Measurements from ENCODE around the gene NTNG1.
"Not testable (repeated sequence)": the region's sequence is repeated elsewhere in the genome, so short reads cannot be mapped to it uniquely, and the experiment has no call there.

NTNG1 gene

DNA sequence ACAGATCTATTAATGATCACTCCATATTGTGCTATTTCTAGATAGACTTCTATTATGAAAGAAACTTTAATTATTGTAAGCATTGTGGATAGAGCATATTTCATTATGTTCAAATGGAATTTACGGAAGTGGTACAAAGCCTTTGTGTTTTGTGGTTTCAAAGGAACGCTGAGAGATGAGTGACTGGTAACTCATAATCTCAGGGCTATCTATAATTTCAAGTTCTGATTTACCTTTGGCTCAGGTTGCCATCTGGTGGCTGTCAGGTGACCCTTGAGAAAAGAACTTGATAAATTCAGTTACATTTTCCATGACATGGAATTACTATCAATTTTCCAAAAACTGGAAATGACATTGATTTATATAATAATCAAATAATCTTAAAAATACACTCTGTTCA lies 12.2 kb downstream of the NTNG1 start:
- ChIA-PET CTCF (no interaction called here), POLR2A (no interaction called here)
- Histone ChIP-seq H3K27me3 (replicated peaks in 2 of 5; ENCODE audit: control insufficient read depth in 4 of 5, insufficient read depth in 5 of 5, low read length in 4 of 5) (peaks cover 0 to 5% (median 3%) of the 10 kb centered on the region in 5 experiments), H3K4me3 (ENCODE audit: control insufficient read depth in 1 of 7, extremely low read depth in 1 of 7, insufficient read depth in 4 of 7, low read depth in 2 of 7, low read length in 6 of 7) (no peak overlapping the region), H3K4me1 (ENCODE audit: control extremely low read depth in 1 of 4, control insufficient read depth in 4 of 4, insufficient read depth in 4 of 4, low read length in 3 of 4) (no peaks in the 10 kb centered on the region), H3K9me3 (ENCODE audit: control extremely low read depth in 1 of 5, control insufficient read depth in 4 of 5, insufficient read depth in 2 of 5, low read depth in 1 of 5, low read length in 4 of 5) (no peaks in the 10 kb centered on the region), H3K27ac (ENCODE audit: insufficient read depth in 1 of 2, low read depth in 1 of 2, low read length in 2 of 2, poor library complexity in 1 of 2, severe bottlenecking in 2 of 2) (no peak overlapping the region), H3K36me3 (ENCODE audit: control insufficient read depth in 4 of 4, insufficient read depth in 4 of 4, low read length in 3 of 4) (no peaks in the 10 kb centered on the region)
- DNase-seq: peak in 2 of 3 donors; percentile 2 to 17
- 100% methylated on average over 2 of the region's 2 CpGs for WGBS (ENCODE audit: insufficient coverage)

GRCh38 chr1:107158496-107158895 lies 17.7 kb downstream of the NTNG1 start:
- Histone ChIP-seq H3K4me3 (ENCODE audit: control insufficient read depth in 1 of 7, extremely low read depth in 1 of 7, insufficient read depth in 4 of 7, low read depth in 2 of 7, low read length in 6 of 7) (no peak overlapping the region), H3K9me3 (ENCODE audit: control extremely low read depth in 1 of 5, control insufficient read depth in 4 of 5, insufficient read depth in 2 of 5, low read depth in 1 of 5, low read length in 4 of 5) (no peaks in the 10 kb centered on the region), H3K27me3 (replicated peaks in 2 of 5; ENCODE audit: control insufficient read depth in 4 of 5, insufficient read depth in 5 of 5, low read length in 4 of 5) (peaks cover 0 to 3% (median 0%) of the 10 kb centered on the region in 5 experiments), H3K36me3 (ENCODE audit: control insufficient read depth in 4 of 4, insufficient read depth in 4 of 4, low read length in 3 of 4) (no peaks in the 10 kb centered on the region), H3K27ac (ENCODE audit: insufficient read depth in 1 of 2, low read depth in 1 of 2, low read length in 2 of 2, poor library complexity in 1 of 2, severe bottlenecking in 2 of 2) (no peak overlapping the region), H3K4me1 (ENCODE audit: control extremely low read depth in 1 of 4, control insufficient read depth in 4 of 4, insufficient read depth in 4 of 4, low read length in 3 of 4) (no peaks in the 10 kb centered on the region)
- no peak for DNase-seq
- POLR2A ChIA-PET: no interaction called here
- WGBS (ENCODE audit: insufficient coverage): 83% methylated on average over 4 of the region's 5 CpGs
- CTCF ChIA-PET: no interaction called here

- POLR2A ChIA-PET: no interaction called here
- H3K4me3 ChIP-seq (ENCODE audit: control insufficient read depth in 1 of 7, extremely low read depth in 1 of 7, insufficient read depth in 4 of 7, low read depth in 2 of 7, low read length in 6 of 7): no peak overlapping the region
- H3K36me3 ChIP-seq (ENCODE audit: control insufficient read depth in 4 of 4, insufficient read depth in 4 of 4, low read length in 3 of 4): no peaks in the 10 kb centered on the region
- no peaks in the 10 kb centered on the region for H3K4me1 ChIP-seq (ENCODE audit: control extremely low read depth in 1 of 4, control insufficient read depth in 4 of 4, insufficient read depth in 4 of 4, low read length in 3 of 4)
- CTCF ChIA-PET: no interaction called here
- no peak overlapping the region for H3K27ac ChIP-seq (ENCODE audit: insufficient read depth in 1 of 2, low read depth in 1 of 2, low read length in 2 of 2, poor library complexity in 1 of 2, severe bottlenecking in 2 of 2)
- 100% methylated on average over 2 of the region's 3 CpGs for WGBS (ENCODE audit: insufficient coverage)
- no peak for DNase-seq
- peaks cover 0 to 3% (median 0%) of the 10 kb centered on the region in 5 experiments for H3K27me3 ChIP-seq (replicated peaks in 2 of 5; ENCODE audit: control insufficient read depth in 4 of 5, insufficient read depth in 5 of 5, low read length in 4 of 5)
- H3K9me3 ChIP-seq (ENCODE audit: control extremely low read depth in 1 of 5, control insufficient read depth in 4 of 5, insufficient read depth in 2 of 5, low read depth in 1 of 5, low read length in 4 of 5): peaks cover 0 to under 1% (median 0%) of the 10 kb centered on the region in 5 experiments
These were observed 18.2 kb downstream of the NTNG1 start for GRCh38 chr1:107158991-107159390.

DNA sequence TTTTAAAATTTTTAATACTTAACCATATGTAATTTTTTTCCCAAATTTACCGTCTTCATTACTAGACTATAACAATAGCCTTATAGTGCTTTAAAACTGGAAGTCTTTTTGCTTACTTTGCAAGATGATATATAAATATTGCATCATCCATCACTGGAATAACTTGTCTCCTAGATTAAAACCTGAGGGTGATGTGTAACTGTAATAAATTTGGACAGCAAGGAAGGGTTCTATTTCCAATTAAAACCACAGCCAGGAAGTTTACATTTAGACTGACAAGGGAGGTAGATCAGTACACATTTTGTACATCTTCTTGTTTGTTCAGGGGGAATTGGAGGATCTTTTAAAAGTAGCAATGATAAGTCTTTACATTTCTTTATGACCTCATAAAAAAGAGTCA lies 21.9 kb downstream of the NTNG1 start:
- no peak overlapping the region for H3K27ac ChIP-seq (ENCODE audit: insufficient read depth in 1 of 2, low read depth in 1 of 2, low read length in 2 of 2, poor library complexity in 1 of 2, severe bottlenecking in 2 of 2)
- no CpG with 5 or more reads among the region's 1 CpG for WGBS (ENCODE audit: insufficient coverage)
- DNase-seq: no peak
- peaks cover 0 to 3% (median 0%) of the 10 kb centered on the region in 5 experiments for H3K27me3 ChIP-seq (replicated peaks in 2 of 5; ENCODE audit: control insufficient read depth in 4 of 5, insufficient read depth in 5 of 5, low read length in 4 of 5)
- no peaks in the 10 kb centered on the region for H3K36me3 ChIP-seq (ENCODE audit: control insufficient read depth in 4 of 4, insufficient read depth in 4 of 4, low read length in 3 of 4)
- ChIA-PET POLR2A (no interaction called here), CTCF (no interaction called here)
- peaks cover 0 to 2% (median 0%) of the 10 kb centered on the region in 5 experiments for H3K9me3 ChIP-seq (ENCODE audit: control extremely low read depth in 1 of 5, control insufficient read depth in 4 of 5, insufficient read depth in 2 of 5, low read depth in 1 of 5, low read length in 4 of 5)
- H3K4me1 ChIP-seq (ENCODE audit: control extremely low read depth in 1 of 4, control insufficient read depth in 4 of 4, insufficient read depth in 4 of 4, low read length in 3 of 4): no peaks in the 10 kb centered on the region
- H3K4me3 ChIP-seq (ENCODE audit: control insufficient read depth in 1 of 7, extremely low read depth in 1 of 7, insufficient read depth in 4 of 7, low read depth in 2 of 7, low read length in 6 of 7): no peak overlapping the region

DNA sequence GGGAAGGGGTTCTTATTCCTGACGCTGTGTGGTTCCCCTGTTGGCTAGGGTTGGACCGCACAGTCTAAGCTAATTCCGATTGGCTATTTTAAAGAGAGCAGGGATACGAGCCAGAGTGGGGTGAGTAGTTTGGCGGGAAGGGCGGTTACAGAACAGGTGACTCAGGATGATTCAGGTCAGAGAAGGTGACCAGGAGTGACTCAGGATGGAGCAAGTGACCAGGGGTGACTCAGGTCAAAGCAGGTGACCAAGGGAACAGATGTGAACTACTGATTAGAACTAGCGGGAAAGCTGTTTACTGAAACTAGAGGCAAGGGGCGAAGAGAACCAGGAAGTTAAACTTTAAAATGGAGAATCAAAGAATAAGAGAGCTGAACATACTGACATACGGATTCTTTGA lies 24.1 kb downstream of the NTNG1 start:
- H3K9me3 ChIP-seq (ENCODE audit: control extremely low read depth in 1 of 5, control insufficient read depth in 4 of 5, insufficient read depth in 2 of 5, low read depth in 1 of 5, low read length in 4 of 5); H3K27me3 ChIP-seq (replicated peaks in 2 of 5; ENCODE audit: control insufficient read depth in 4 of 5, insufficient read depth in 5 of 5, low read length in 4 of 5); H3K27ac ChIP-seq (ENCODE audit: insufficient read depth in 1 of 2, low read depth in 1 of 2, low read length in 2 of 2, poor library complexity in 1 of 2, severe bottlenecking in 2 of 2); H3K36me3 ChIP-seq (ENCODE audit: control insufficient read depth in 4 of 4, insufficient read depth in 4 of 4, low read length in 3 of 4); POLR2A ChIA-PET; H3K4me3 ChIP-seq (ENCODE audit: control insufficient read depth in 1 of 7, extremely low read depth in 1 of 7, insufficient read depth in 4 of 7, low read depth in 2 of 7, low read length in 6 of 7); H3K4me1 ChIP-seq (ENCODE audit: control extremely low read depth in 1 of 4, control insufficient read depth in 4 of 4, insufficient read depth in 4 of 4, low read length in 3 of 4); CTCF ChIA-PET; DNase-seq: not testable (repeated sequence)
- 90% methylated on average over 8 of the region's 9 CpGs for WGBS (ENCODE audit: insufficient coverage)

- ChIA-PET CTCF (interaction anchor here (1.6 kb wide), 1 partner anchor 25 kb away, joined by 4 read pairs; no protein-coding TSS in a partner anchor), POLR2A (no interaction called here)
- DNase-seq: no peak
- 87% methylated on average over 3 of the region's 3 CpGs for WGBS (ENCODE audit: insufficient coverage)
- no peak overlapping the region for H3K4me3 ChIP-seq (ENCODE audit: control insufficient read depth in 1 of 7, extremely low read depth in 1 of 7, insufficient read depth in 4 of 7, low read depth in 2 of 7, low read length in 6 of 7)
- H3K9me3 ChIP-seq (ENCODE audit: control extremely low read depth in 1 of 5, control insufficient read depth in 4 of 5, insufficient read depth in 2 of 5, low read depth in 1 of 5, low read length in 4 of 5): peaks cover 0 to 2% (median 0%) of the 10 kb centered on the region in 5 experiments
- no peaks in the 10 kb centered on the region for H3K36me3 ChIP-seq (ENCODE audit: control insufficient read depth in 4 of 4, insufficient read depth in 4 of 4, low read length in 3 of 4)
- no peak overlapping the region for H3K27ac ChIP-seq (ENCODE audit: insufficient read depth in 1 of 2, low read depth in 1 of 2, low read length in 2 of 2, poor library complexity in 1 of 2, severe bottlenecking in 2 of 2)
- no peaks in the 10 kb centered on the region for H3K4me1 ChIP-seq (ENCODE audit: control extremely low read depth in 1 of 4, control insufficient read depth in 4 of 4, insufficient read depth in 4 of 4, low read length in 3 of 4)
- no peaks in the 10 kb centered on the region for H3K27me3 ChIP-seq (replicated peaks in 2 of 5; ENCODE audit: control insufficient read depth in 4 of 5, insufficient read depth in 5 of 5, low read length in 4 of 5)
These were observed 28.8 kb downstream of the NTNG1 start for GRCh38 chr1:107169615-107170014.

- no peaks in the 10 kb centered on the region for H3K9me3 ChIP-seq (ENCODE audit: control extremely low read depth in 1 of 5, control insufficient read depth in 4 of 5, insufficient read depth in 2 of 5, low read depth in 1 of 5, low read length in 4 of 5)
- no peak overlapping the region for H3K4me3 ChIP-seq (ENCODE audit: control insufficient read depth in 1 of 7, extremely low read depth in 1 of 7, insufficient read depth in 4 of 7, low read depth in 2 of 7, low read length in 6 of 7)
- 90% methylated on average over 2 of the region's 5 CpGs for WGBS (ENCODE audit: insufficient coverage)
- H3K27me3 ChIP-seq (replicated peaks in 2 of 5; ENCODE audit: control insufficient read depth in 4 of 5, insufficient read depth in 5 of 5, low read length in 4 of 5): no peaks in the 10 kb centered on the region
- H3K27ac ChIP-seq (ENCODE audit: insufficient read depth in 1 of 2, low read depth in 1 of 2, low read length in 2 of 2, poor library complexity in 1 of 2, severe bottlenecking in 2 of 2): no peak overlapping the region
- DNase-seq: no peak
- POLR2A ChIA-PET: no interaction called here
- H3K4me1 ChIP-seq (ENCODE audit: control extremely low read depth in 1 of 4, control insufficient read depth in 4 of 4, insufficient read depth in 4 of 4, low read length in 3 of 4): no peaks in the 10 kb centered on the region
- no peaks in the 10 kb centered on the region for H3K36me3 ChIP-seq (ENCODE audit: control insufficient read depth in 4 of 4, insufficient read depth in 4 of 4, low read length in 3 of 4)
- CTCF ChIA-PET: no interaction called here
These were observed 30.5 kb downstream of the NTNG1 start for GRCh38 chr1:107171333-107171732.

Data from common myeloid progenitor, CD34-positive (primary cell).